GM19193 (cell line): ENCODE measurements around the gene USP1.

Experiments
- POLR2A ChIP-seq: IDR thresholded peaks from 4 replicates; pipeline ENCODE4 v1.6.1; 2011; ENCODE audit not compliant: insufficient read depth, insufficient read length; ENCODE audit errors: extremely low read depth

The USP1 gene

GRCh38 chr1:62417351-62417999 is 19.4 kb upstream of the USP1 start:
- no peak for TF ChIP-seq POLR2A

GRCh38 chr1:62420214-62420613 is 16.6 kb upstream of the USP1 start:
- no peak for TF ChIP-seq POLR2A

- no peak for TF ChIP-seq POLR2A
Observed at GRCh38 chr1:62423580-62424242, 13.1 kb upstream of the USP1 start.

GRCh38 chr1:62424411-62424810 is 12.4 kb upstream of the USP1 start:
- TF ChIP-seq POLR2A = no peak

GRCh38 chr1:62425041-62425440 is 11.8 kb upstream of the USP1 start:
- no peak for TF ChIP-seq POLR2A

GRCh38 chr1:62426237-62426636 is 10.6 kb upstream of the USP1 start:
- TF ChIP-seq POLR2A = no peak

- no peak for TF ChIP-seq POLR2A
Observed at GRCh38 chr1:62426794-62427193, 10.1 kb upstream of the USP1 start.

GRCh38 chr1:62428351-62428750 is 8.5 kb upstream of the USP1 start:
- TF ChIP-seq POLR2A = no peak

GRCh38 chr1:62429581-62429980 is 7.3 kb upstream of the USP1 start:
- TF ChIP-seq POLR2A = no peak

- TF ChIP-seq POLR2A = no peak
Observed at GRCh38 chr1:62433861-62434617, 2.8 kb upstream of the USP1 start.

GRCh38 chr1:62434618-62435001 is 2.2 kb upstream of the USP1 start:
- no peak for TF ChIP-seq POLR2A

GRCh38 chr1:62435231-62436038 is 1.4 kb upstream of the USP1 start:
- TF ChIP-seq POLR2A = no peak

- TF ChIP-seq POLR2A = peak; percentile 96
Observed at GRCh38 chr1:62436039-62436465, 797 bp upstream of the USP1 start.

- no peak for TF ChIP-seq POLR2A
Observed at GRCh38 chr1:62437273-62437940, 558 bp downstream of the USP1 start.
